Activated T-cell treated with anti-CD3 and anti-CD28 coated beads, Interleukin-2, amount 50 U/mL, for 72 hours (primary cell): ENCODE measurements around the gene SRPK2. TPM values are rescaled to one million over a fixed set of nuclear protein-coding genes. Genes with fewer than 3 reads are reported as not detected.
A peak's percentile ranks its signal among the peaks of the same experiment; 100 is the strongest.

Experiments used
- ATAC-seq, 2 donors: fragments of 150-1000 bp; cut with Tn5 transposase; replicated peaks in 1 of 2; 2 replicates each; pipeline ENCODE4 v1.10.0; 2021; ENCODE audit warnings: moderate library complexity in 2 of 2, mild to moderate bottlenecking in 1 of 2
- DNase-seq, 2 donors: peaks; one replicate each; pipeline ENCODE4 v3.0.0; 2021 to 2022; ENCODE audit warnings: mixed read lengths in 1 of 2
- H3K27ac Mint-ChIP-seq: one replicate; pipeline ENCODE4 v1.8.0; 2022; ENCODE audit warnings: mild to moderate bottlenecking, moderate library complexity, mixed read lengths
- H3K27me3 Mint-ChIP-seq: one replicate; pipeline ENCODE4 v1.8.0; 2022; ENCODE audit warnings: low read depth, mixed read lengths
- H3K36me3 Mint-ChIP-seq, 2 donors: one replicate each; pipeline ENCODE4 v1.8.0; 2022; ENCODE audit warnings: mixed read lengths in 2 of 2, mild to moderate bottlenecking in 1 of 2; ENCODE audit not compliant: insufficient read depth in 2 of 2
- H3K4me1 Mint-ChIP-seq: one replicate; pipeline ENCODE4 v1.8.0; 2022; ENCODE audit warnings: low read depth, mixed read lengths
- H3K4me3 Mint-ChIP-seq, 2 donors: one replicate each; pipeline ENCODE4 v1.8.0; 2022; ENCODE audit warnings: mild to moderate bottlenecking in 2 of 2, mixed read lengths in 2 of 2, moderate library complexity in 2 of 2
- H3K9me3 Mint-ChIP-seq, 2 donors: one replicate each; pipeline ENCODE4 v1.8.0; 2022; ENCODE audit warnings: mixed read lengths in 2 of 2
- total RNA-seq, 2 donors: library from RNA; stranded (reverse); gene quantifications; one replicate each; pipeline ENCODE4 v1.2.3, GENCODE V29; 2022

Gene SRPK2
- total RNA-seq, 2 donors from 2014 or later = 45.4 to 51.0 TPM

GRCh38 chr7:105228555-105228954 is 160.2 kb downstream of the SRPK2 start:
- DNase-seq (no peak), ATAC-seq (no peak)
- Mint-ChIP-seq H3K27ac (no peak overlapping the region), H3K9me3 (no peaks in the 10 kb centered on the region), H3K4me3 (no peak overlapping the region), H3K4me1 (peaks cover 24% of the 10 kb centered on the region), H3K27me3 (no peaks in the 10 kb centered on the region), H3K36me3 (peaks cover 0 to 6% of the 10 kb centered on the region in 2 donors)

GRCh38 chr7:105227391-105227790 is 161.3 kb downstream of the SRPK2 start:
- H3K4me1 Mint-ChIP-seq = peaks cover 30% of the 10 kb centered on the region
- H3K27me3 Mint-ChIP-seq = no peaks in the 10 kb centered on the region
- DNase-seq (no peak), ATAC-seq (no peak)
- H3K36me3 Mint-ChIP-seq = peaks cover 0 to 6% of the 10 kb centered on the region in 2 donors
- no peak overlapping the region for H3K4me3 Mint-ChIP-seq
- no peak overlapping the region for H3K27ac Mint-ChIP-seq
- no peaks in the 10 kb centered on the region for H3K9me3 Mint-ChIP-seq

GRCh38 chr7:105224884-105225651 is 163.7 kb downstream of the SRPK2 start:
- Mint-ChIP-seq H3K4me3 (peak overlapping the region in 1 of 2 donors; percentile 69), H3K27ac (peak overlapping the region; percentile 29), H3K9me3 (no peaks in the 10 kb centered on the region), H3K27me3 (no peaks in the 10 kb centered on the region), H3K4me1 (peaks cover 25% of the 10 kb centered on the region), H3K36me3 (peaks cover 0 to 2% of the 10 kb centered on the region in 2 donors)
- ATAC-seq (peak; percentile 45 to 60), DNase-seq (peak in 1 of 2 donors; percentile 3)

GRCh38 chr7:105222953-105223352 is 165.8 kb downstream of the SRPK2 start:
- H3K27ac Mint-ChIP-seq = no peak overlapping the region
- no peaks in the 10 kb centered on the region for H3K9me3 Mint-ChIP-seq
- H3K4me1 Mint-ChIP-seq = peaks cover 28% of the 10 kb centered on the region
- DNase-seq (no peak), ATAC-seq (no peak)
- H3K27me3 Mint-ChIP-seq = no peaks in the 10 kb centered on the region
- H3K36me3 Mint-ChIP-seq = no peaks in the 10 kb centered on the region
- no peak overlapping the region for H3K4me3 Mint-ChIP-seq

GRCh38 chr7:105219771-105220160 is 169.0 kb downstream of the SRPK2 start:
- ATAC-seq = no peak
- peaks cover 0 to 2% of the 10 kb centered on the region in 2 donors for H3K9me3 Mint-ChIP-seq
- H3K4me1 Mint-ChIP-seq = peaks cover 39% of the 10 kb centered on the region

GRCh38 chr7:105218939-105219770 is 169.6 kb downstream of the SRPK2 start:
- no peak overlapping the region for H3K27ac Mint-ChIP-seq
- H3K9me3 Mint-ChIP-seq = peaks cover 0 to 2% of the 10 kb centered on the region in 2 donors
- no peaks in the 10 kb centered on the region for H3K27me3 Mint-ChIP-seq
- ATAC-seq (no peak), DNase-seq (no peak)
- H3K4me3 Mint-ChIP-seq = no peak overlapping the region
- peaks cover 0 to 2% of the 10 kb centered on the region in 2 donors for H3K36me3 Mint-ChIP-seq
- H3K4me1 Mint-ChIP-seq = peaks cover 34% of the 10 kb centered on the region

More at GRCh38 chr7:105219771-105220160, 169.0 kb downstream of the SRPK2 start:
- Mint-ChIP-seq H3K27ac (no peak overlapping the region), H3K27me3 (no peaks in the 10 kb centered on the region), H3K36me3 (peaks cover 0 to 2% of the 10 kb centered on the region in 2 donors), H3K4me3 (no peak overlapping the region)
- DNase-seq = no peak

- H3K27ac Mint-ChIP-seq = no peak overlapping the region
- ATAC-seq = no peak
- H3K27me3 Mint-ChIP-seq = no peaks in the 10 kb centered on the region
- H3K9me3 Mint-ChIP-seq = peaks cover 0 to 2% of the 10 kb centered on the region in 2 donors
- H3K4me3 Mint-ChIP-seq = no peak overlapping the region
- peaks cover 0 to 2% of the 10 kb centered on the region in 2 donors for H3K36me3 Mint-ChIP-seq
- no peak for DNase-seq
- H3K4me1 Mint-ChIP-seq = peaks cover 34% of the 10 kb centered on the region
Measured at GRCh38 chr7:105218215-105218614, 170.5 kb downstream of the SRPK2 start.

- DNase-seq (no peak), ATAC-seq (no peak)
- Mint-ChIP-seq H3K4me3 (no peak overlapping the region), H3K9me3 (peaks cover 0 to 2% of the 10 kb centered on the region in 2 donors), H3K27me3 (no peaks in the 10 kb centered on the region), H3K36me3 (peaks cover 0 to 2% of the 10 kb centered on the region in 2 donors), H3K27ac (peak overlapping the region; percentile 33), H3K4me1 (peaks cover 39% of the 10 kb centered on the region)
Measured at GRCh38 chr7:105216786-105217185, 171.9 kb downstream of the SRPK2 start.

GRCh38 chr7:105215821-105216220 is 172.9 kb downstream of the SRPK2 start:
- Mint-ChIP-seq H3K4me1 (peaks cover 47% of the 10 kb centered on the region), H3K27ac (no peak overlapping the region), H3K27me3 (no peaks in the 10 kb centered on the region), H3K4me3 (no peak overlapping the region), H3K9me3 (peaks cover 1 to 3% of the 10 kb centered on the region in 2 donors), H3K36me3 (peaks cover 0 to 5% of the 10 kb centered on the region in 2 donors)
- no peak for ATAC-seq
- DNase-seq = no peak

- no peak for DNase-seq
- Mint-ChIP-seq H3K27ac (peak overlapping the region; percentile 18), H3K27me3 (no peaks in the 10 kb centered on the region), H3K4me1 (peaks cover 53% of the 10 kb centered on the region), H3K4me3 (peak overlapping the region; percentile 7 to 19), H3K36me3 (peaks cover 0 to 5% of the 10 kb centered on the region in 2 donors), H3K9me3 (peaks cover 1 to 3% of the 10 kb centered on the region in 2 donors)
- ATAC-seq = peak; percentile 58 to 67
Measured at GRCh38 chr7:105215182-105215581, 173.5 kb downstream of the SRPK2 start.

- H3K4me3 Mint-ChIP-seq = no peak overlapping the region
- no peaks in the 10 kb centered on the region for H3K27me3 Mint-ChIP-seq
- H3K4me1 Mint-ChIP-seq = peaks cover 66% of the 10 kb centered on the region
- no peak for DNase-seq
- H3K9me3 Mint-ChIP-seq = peaks cover 1 to 3% of the 10 kb centered on the region in 2 donors
- no peak for ATAC-seq
- H3K27ac Mint-ChIP-seq = peak overlapping the region; percentile 7
- H3K36me3 Mint-ChIP-seq = peaks cover 0 to 5% of the 10 kb centered on the region in 2 donors
Measured at GRCh38 chr7:105213611-105214010, 175.1 kb downstream of the SRPK2 start.

GRCh38 chr7:105212212-105212611 is 176.5 kb downstream of the SRPK2 start:
- H3K27ac Mint-ChIP-seq = no peak overlapping the region
- no peak overlapping the region for H3K4me3 Mint-ChIP-seq
- H3K4me1 Mint-ChIP-seq = peaks cover 73% of the 10 kb centered on the region
- peaks cover 1 to 5% of the 10 kb centered on the region in 2 donors for H3K9me3 Mint-ChIP-seq
- ATAC-seq (no peak), DNase-seq (no peak)
- no peaks in the 10 kb centered on the region for H3K27me3 Mint-ChIP-seq
- peaks cover 0 to 7% of the 10 kb centered on the region in 2 donors for H3K36me3 Mint-ChIP-seq

GRCh38 chr7:105210721-105211205 is 178.0 kb downstream of the SRPK2 start:
- Mint-ChIP-seq H3K4me1 (peaks cover 81% of the 10 kb centered on the region), H3K27me3 (no peaks in the 10 kb centered on the region), H3K27ac (peak overlapping the region; percentile 62), H3K36me3 (peaks cover 0 to 8% of the 10 kb centered on the region in 2 donors), H3K4me3 (peak overlapping the region; percentile 41 to 75), H3K9me3 (peaks cover 1 to 5% of the 10 kb centered on the region in 2 donors)
- ATAC-seq = no peak
- no peak for DNase-seq
